IPS DF 4.7 (cell line): ENCODE data around the gene PMIS2.

ENCODE experiments used
- DNase-seq: peaks from one replicate; pipeline ENCODE4 v3.0.0-alpha.2; 2013; ENCODE audit warnings: low spot score; ENCODE audit errors: extremely low read depth

The PMIS2 gene

DNA sequence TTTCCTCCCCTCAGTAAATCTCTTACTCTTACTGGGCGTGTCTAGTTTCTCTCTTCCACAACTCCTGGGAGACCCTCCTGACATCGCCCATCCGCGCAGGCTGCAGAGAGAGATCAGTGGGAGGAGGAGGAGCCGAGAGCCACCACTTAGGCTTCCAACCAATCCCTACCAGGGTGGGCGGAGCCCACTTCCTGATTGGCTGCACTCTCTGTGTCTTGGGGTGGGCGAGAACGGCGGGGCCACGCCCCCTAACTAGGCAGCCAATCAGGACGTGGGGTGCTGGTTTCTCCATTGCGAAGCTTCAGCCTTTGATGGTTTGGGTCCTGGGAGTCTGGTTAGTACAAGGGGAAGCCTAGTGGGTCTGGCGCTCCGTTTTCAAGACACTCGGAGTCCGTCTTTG, at the start of gene PMIS2:
Gene PMIS2, plus strand, starts transcription at position 326 of the 400 bp plus-strand sequence. CDS start 87 bp downstream, outside the sequence.
- peak; percentile 28 for DNase-seq

DNA sequence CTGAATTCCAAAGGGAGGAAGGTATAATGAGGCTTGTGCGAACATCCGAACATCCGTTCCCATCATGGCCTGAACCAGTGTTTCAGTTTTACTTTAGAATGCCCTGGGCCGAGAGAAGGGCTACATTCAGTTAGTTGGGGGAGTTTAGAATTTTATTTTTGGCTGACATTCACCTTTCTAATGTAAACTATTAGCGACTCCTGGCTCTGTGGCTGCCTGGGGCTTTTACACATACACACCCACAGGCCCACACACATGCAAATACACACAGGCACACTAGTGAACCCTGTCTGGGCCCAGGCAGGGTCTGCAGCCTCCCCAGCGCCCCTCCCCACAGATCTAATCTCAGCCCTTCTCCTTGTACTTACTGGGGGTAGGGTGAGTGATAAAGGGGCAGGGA, 46.7 kb upstream of the PMIS2 start:
- no peak for DNase-seq

DNA sequence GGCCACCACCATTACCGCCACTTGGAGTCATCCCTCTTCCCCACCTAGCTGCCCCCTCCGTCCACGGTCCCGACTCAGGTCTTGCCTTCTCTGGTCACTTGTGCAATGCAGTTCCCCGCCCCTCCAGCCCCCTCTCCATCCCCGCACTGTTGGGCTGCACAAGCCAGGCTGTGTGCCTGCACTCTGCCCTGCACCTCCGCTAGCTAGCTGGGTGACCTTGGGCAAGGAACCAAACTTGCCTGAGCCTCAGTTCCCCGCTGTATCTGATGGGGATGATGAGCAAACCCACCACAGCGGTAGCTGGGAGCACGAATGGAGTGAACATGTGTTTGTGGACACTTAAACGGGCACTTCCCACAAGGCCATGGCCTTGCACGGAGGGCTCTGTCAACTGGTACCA, 46.1 kb upstream of the PMIS2 start:
- no peak for DNase-seq

DNA sequence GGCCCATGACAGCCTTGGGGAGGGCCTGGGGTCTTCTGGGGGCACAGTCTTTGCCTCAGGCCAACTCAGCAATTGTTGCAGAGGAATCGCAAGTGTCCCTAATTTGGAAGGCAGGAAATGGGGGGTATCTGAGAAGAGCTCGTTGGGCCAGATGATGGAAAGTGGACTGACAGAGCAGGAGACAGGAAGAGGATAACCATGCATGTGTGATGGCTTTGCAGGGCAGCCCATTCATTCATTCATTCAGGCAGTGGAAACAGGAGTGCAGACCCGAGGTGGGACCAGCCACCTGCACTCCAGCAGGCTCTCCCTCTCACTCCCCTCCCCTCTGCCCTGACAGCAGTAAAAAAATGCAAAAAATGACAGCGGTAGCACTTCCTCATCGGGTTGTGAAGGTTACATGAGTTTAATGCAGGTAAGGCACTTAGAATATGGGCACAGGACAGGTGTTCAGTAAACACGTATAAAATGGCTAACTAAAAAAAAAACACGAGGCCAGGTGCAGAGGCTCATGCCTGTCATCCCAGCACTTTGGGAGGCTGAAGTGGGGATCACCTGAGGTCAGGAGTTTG, 45.5 kb upstream of the PMIS2 start:
- DNase-seq = no peak

DNA sequence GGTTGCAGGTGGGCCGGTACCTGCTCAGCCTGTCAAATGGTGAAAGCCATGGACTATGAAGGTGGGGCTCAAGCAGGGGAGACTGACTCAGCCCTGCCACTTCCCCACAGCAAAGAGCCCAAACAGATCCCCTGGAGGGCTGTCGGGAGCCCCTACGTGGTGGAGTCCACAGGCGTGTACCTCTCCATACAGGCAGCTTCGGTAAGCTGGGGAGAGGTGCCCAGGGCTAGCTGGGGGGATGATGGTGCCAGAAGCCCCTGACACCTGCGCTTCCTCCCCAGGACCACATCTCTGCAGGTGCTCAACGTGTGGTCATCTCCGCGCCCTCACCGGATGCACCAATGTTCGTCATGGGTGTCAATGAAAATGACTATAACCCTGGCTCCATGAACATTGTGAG, 43.8 kb upstream of the PMIS2 start:
- no peak for DNase-seq

DNA sequence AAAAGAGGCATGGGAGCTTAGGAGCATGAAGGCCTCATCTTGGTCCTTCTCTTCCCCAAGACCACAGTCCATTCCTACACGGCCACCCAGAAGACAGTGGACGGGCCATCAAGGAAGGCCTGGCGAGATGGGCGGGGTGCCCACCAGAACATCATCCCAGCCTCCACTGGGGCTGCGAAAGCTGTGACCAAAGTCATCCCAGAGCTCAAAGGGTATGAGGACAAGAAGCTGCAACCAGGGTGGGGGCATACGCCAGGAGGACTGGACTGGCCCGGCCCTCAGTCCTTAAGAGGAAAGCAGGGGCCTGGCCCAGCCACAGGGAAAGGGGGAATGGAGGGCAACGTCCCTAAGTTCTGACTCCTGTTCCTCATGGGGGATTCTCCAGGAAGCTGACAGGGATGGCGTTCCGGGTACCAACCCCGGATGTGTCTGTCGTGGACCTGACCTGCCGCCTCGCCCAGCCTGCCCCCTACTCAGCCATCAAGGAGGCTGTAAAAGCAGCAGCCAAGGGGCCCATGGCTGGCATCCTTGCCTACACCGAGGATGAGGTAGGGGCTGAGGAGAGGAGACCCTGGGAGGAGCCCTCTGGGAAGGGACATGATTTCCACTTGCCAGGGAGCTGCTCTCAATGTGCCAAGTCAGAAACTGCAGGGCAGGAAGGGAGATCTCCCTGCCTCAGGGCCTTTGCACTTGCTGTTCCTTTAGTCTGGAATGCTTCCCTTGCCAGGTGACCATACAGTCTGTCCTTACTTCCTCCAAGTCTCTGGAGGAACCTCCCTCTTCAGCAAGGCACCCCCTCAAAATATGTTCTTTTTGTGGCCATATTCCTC, 42.5 kb upstream of the PMIS2 start:
- no peak for DNase-seq

DNA sequence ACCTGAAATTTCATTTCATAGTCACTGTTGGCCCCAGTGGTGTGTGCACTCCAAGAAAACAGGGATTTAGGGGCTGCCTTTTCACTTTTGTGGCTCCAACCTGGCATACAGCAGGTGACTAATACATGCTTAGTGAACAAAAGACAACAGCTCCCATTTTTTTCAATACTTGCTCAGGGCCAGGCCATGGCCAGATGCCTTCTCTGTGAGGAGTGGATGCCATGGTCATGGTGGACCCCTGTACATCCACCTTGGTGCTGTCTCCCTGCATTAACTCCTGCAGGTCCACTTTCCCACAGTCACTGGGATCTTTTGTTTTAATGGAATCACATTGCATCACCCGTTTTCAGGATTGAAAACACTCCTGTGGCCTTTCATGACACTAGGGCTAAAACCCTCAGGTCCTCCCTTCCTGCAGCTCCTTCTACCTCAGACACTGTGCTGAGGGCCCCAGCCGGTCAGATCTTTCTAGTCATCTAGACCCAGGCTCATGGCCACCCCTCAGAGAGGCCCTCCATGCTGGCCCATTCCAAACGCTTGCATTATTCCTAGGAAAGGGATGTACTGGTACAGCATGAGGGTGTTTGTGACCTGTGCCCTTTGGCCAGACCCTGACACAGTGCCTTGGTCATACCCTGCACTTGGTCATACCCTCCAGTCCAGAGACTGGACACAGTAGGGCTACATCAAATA, 41.7 kb upstream of the PMIS2 start:
- no peak for DNase-seq

DNA sequence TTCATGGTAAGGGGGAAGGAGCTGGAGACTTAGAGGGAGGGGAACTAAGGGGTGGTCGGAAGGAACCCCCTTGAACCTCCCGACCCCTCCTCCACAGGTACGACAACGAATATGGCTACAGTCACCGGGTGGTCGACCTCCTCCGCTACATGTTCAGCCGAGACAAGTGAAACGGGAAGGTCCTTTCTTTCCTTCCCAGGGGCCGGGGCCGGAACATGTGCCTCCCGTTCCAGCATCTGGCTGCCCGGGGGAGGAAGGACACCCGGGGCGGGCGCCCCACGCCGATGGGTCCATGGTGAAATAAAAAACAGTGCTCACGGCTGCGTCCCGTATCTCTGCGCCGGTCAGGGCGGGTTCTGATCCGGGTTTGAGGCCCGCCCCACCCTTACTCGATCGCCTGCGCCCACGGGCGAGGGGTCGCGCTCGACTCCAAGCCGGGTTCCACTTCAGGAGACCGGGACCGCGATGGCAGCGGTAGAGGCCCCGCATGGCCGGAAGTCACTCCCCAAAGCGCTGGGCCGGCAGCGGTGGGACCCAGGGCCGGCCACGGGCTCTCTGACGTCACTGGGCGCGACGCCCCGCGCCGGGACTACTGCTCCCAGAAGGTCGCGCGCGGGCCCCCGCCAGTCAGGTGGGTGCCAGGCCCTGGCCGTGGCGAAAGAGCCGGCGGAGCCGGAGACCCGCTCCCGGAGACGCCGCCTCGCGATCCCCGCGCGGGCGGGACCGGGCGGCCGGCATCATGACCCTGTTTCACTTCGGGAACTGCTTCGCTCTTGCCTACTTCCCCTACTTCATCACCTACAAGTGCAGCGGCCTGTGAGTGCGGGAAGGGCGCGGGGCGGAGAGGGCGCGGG, 40.7 kb upstream of the PMIS2 start, which contains the start of gene TMEM147:
Gene TMEM147, plus strand, starts transcription at position 626 of the 854 bp plus-strand sequence. Its CDS starts 114 bp downstream, at position 740.
- no peak for DNase-seq

DNA sequence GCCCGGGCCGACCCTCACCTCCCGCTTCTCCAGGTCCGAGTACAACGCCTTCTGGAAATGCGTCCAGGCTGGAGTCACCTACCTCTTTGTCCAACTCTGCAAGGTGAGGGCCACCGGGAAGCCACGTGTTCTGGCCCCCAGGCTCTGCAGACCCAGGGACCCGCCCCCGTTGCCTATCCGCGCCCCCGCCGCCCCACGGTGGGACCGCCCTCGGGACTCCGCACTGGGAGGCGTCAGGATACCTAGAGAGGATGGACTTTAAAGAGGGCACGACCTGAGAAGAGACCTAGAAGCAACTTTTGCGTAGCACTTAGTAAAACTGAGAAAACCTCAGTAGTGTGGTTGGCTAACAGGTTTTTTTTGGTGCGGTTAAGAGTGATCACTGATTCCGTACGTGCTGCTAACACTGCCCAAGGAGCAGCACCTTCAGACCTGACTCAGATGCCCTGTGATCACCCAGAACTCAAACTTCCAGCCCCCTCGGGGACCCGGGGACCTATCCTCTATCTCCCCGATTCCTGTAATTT, 40.1 kb upstream of the PMIS2 start:
- no peak for DNase-seq

DNA sequence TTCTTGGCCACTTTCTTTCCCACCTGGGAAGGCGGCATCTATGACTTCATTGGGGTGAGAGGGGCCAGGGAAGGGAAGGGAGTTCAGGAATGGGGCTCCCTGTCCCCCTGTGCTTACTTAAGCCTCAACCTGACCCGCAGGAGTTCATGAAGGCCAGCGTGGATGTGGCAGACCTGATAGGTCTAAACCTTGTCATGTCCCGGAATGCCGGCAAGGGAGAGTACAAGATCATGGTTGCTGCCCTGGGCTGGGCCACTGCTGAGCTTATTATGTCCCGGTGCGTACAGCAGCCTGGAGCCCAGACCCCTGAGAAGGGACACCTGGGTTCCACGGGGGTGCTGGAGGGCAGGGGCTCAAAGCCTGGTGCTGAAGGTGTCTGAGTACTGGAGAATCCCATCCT, 39.4 kb upstream of the PMIS2 start:
- no peak for DNase-seq

DNA sequence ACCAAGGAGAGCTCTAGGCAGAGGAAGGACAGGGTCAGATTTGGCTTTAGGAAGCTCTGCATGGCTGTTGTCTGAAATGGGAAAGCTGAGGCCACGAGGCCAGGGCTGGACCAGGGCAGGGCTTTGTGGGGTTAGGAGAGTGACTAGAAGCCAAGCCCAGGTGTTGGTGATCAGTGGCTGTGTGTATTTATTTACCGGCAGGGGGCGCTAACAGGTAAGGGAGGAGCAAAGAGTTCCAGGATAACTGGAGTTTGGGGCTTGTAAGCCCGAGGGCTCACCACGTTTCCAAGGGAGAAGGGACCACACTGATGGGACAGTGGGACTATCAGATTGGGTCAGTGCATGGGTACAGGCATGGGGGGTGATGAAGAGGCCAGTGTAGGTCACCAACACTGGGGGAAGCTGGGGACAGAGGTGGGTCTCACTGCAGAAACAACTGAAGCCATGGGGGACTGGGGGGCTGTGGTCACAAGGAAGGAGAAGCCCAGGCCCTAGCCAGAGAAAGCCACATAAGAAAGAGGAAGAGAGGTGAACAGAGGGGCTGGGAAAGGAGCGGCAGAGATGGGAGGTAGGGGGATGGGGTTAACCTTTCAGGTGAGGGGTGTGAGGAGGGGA, 36.7 kb upstream of the PMIS2 start:
- no peak for DNase-seq

DNA sequence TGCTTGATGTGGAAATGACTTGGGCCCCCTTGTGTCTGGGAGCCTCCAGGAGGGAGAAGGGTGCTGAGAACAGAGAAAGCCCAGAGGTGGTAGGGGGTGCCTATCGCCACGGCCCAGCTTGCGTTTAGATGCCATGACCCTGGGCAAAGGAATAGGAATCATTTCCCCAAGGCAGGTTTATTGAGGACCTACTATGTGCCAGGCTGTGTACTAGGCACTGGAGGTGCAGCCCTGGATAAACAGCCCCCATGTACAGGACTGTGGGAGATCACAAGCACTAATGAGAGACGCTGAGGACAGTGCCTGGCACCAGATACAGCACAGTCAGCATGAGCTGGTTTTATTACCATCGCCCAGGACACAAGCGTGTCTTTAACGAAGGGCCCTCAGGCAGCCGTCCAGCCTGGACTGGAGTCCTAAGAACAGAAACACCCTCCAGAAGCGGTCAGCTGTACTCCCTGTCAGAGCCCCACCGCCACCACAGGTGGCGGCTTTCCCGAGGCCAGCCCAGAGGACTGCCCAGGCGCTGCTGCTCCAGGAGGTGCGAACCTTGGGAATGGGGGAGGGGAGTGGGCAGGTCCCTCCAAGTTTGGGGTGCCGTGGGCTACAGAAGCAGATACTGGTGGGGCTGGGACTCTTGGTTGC, 36.0 kb upstream of the PMIS2 start:
- no peak for DNase-seq

DNA sequence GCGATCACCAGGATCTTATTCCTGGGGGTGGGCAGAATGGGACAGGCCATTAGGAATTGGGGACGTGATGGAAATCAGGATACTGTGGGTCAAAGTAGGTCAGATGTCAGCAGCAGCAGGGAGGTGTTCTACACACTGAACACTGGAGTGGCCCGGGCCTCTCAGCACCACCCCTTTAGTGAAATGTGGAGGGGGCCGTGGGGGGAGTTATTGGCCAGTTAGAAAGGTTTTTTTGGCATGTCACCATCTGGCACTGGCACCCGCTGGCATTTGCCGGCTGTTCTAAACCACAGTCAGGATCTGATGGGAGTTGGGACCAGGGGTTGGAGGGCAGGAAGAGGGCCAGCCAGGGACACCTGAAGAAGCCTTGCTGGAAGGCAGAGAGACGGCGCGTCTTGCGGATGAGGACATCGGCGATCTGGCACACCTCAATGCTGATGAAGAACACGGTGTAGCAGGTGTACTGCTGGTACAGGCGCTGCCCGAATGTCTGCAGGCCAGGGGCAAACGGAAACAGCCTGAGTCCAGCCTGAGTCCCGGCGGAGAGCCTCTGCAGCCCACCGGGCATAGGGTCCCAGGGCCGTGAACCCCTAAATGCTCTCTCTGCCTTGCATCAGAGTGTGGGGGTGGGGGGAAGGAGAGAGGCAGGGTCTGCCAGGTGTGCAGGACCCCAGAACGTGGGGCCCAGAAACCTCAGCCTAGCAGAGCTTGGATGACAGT, 34.7 kb upstream of the PMIS2 start:
- DNase-seq = no peak

DNA sequence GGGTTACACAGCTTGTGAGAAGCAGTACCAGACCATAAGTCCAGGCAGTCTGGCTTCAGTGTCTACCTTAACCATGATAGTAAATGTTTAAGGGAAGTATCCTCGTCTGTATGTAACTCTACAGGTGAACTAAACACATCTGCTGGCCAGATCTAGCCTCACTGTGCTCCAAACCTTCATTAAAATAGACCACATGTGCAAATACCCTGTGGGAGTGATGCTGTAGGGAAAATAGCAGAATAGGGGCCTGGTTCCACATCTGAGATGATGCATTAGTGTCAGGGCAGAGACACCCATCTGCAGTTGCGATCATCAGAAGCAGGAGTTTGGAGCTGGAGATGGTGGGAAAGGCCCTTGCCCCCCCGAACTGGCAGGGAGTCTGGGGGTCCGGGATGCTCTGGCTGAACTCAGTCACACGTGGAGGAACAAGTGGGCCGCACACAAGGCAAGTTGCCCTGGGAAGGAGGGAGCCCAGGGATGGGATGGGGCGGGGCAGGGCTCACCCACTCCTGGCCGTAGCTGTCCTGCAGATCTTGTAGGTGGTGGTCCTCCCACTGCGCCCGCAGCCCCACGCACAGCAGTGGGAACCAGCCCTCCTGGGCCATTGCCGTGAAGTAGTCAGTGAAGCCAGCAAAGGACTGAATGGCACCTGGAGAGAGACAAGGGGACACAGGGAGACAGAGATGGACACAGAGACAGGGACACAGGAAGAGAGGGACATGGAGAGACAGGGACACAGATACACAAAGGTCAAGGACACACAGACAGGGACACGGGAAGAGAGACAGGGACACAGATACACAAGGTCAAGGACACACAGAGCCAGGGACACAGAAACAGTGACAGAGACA, 33.2 kb upstream of the PMIS2 start:
- no peak for DNase-seq

DNA sequence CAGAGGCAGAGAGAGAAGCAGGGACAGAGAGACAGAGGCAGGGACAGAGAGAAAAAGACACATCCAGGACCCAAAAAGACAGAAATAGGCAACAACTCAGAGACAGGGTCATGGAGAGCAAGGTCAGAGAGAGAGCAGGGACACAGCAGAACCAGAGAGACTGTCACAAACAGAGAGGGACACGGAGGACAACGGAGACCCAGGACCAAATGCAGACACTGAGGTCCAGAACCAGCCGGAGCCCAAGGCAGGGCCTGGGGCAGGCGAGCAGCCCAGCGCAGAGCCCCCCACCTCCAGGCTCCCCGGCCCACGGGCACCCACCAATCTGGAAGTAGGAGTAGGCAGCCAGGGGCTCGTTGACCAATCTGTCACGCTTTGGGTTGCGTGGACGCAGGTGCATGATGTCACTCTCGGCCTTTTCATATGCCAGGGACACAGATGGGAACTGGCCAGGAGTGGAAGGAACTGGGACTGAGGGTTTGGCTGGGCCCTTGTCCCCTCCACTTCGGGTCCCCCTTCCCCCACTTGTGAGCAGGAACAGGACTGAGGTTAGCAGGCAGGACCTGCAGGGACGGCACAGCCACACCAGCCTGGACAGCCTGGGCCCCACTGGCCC, 32.5 kb upstream of the PMIS2 start:
- DNase-seq = no peak

DNA sequence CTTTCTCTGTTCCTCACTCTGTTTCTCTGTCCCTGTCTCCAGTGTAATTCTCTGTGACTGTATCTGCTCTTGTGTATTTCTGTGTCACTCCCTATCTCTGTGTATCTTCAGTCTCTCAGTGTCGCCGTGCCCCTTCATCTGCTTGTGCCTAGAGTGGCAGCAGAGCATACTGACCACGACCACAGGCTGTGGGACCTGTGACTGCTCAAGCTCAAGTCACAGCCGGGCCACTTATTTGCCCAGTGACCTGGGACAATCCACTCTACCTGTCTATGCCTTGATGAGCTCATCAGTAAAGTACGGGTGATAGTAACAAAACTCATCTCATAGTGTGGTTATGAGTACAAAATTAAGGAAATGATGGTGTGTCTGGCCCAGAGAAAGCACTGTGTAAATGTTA, 31.9 kb upstream of the PMIS2 start:
- DNase-seq = no peak

DNA sequence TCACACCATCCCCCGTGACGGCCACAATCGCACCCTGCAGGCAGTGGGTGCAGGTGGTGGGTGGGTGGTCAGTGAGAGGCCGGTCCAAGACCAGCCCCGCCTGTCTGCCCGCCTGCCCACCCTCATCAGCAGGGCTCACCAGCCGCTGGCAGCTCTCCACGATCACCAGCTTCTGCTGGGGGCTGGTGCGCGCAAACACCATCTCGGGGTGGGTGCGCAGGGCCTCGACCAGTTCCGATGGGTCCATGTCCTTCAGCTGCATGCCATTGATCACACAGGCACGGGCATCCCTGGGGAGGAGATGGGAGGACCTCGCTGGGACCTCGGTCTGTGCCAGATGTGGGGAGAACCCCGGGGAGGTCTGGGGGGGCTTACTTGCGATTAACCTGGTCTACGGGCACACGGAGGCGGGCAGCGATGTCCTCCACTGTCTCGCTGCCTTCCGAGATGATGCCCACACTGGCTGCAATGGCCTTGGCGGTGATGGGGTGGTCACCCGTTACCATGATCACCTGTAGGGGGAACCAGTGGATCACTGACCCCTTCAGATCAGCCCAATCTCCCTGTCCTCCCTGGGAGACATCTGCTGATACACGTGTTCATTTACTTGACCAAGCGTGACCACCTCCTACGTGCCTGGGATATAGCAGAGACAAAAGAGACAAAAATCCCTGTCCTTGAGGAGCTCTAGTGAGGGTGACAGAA, 30.5 kb upstream of the PMIS2 start:
- no peak for DNase-seq
